Jurkat, Clone E6-1 (cell line): ENCODE measurements around the gene DGKH.

Experiments used
- DNase-seq: peaks from one replicate; pipeline ENCODE4 v3.0.0-alpha.2; 2011; ENCODE audit warnings: low read depth, low spot score
- H3K4me3 ChIP-seq: 2 replicates; pipeline ENCODE4 v1.5.1; 2011; ENCODE audit warnings: mild to moderate bottlenecking, low read length, control low read depth, moderate library complexity

Gene DGKH

DNA sequence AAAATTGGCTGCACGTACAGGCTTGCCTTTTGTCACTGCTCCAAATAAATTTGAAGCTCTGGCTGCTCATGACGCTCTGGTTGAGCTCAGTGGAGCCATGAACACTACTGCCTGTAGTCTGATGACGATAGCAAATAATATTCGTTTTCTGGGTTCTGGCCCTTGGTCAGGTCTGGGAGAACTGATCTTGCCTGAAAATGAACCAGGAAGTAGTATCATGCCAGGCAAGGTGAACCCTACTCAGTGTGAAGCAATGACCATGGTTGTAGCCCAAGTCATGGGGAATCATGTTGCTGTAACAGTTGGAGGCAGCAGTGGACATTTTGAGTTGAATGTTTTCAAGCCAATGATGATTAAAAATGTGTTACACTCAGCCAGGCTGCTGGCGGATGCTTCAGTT is 207.4 kb downstream of the DGKH start:
- no peak for DNase-seq
- H3K4me3 ChIP-seq = no peak overlapping the region

DNA sequence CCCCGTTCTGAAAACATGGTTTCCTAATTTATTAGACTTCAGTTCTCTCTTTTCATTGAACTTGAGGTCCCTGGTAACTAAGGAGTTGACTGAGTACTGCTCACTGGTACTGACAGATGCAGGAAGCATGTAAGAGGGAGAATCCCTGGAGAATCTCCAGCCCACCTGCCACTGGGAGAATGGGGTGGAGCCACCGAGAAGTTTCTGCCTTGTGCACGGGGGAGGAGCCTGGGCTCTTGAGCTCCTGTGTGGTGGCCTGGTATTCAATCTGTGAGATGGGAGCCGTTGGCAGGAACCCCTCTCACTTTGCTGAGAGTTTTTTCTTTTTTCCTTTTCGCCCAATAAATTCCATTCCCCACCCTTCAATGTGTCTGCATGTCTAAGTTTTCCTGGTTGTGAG is 210.3 kb downstream of the DGKH start:
- DNase-seq = no peak
- no peak overlapping the region for H3K4me3 ChIP-seq

DNA sequence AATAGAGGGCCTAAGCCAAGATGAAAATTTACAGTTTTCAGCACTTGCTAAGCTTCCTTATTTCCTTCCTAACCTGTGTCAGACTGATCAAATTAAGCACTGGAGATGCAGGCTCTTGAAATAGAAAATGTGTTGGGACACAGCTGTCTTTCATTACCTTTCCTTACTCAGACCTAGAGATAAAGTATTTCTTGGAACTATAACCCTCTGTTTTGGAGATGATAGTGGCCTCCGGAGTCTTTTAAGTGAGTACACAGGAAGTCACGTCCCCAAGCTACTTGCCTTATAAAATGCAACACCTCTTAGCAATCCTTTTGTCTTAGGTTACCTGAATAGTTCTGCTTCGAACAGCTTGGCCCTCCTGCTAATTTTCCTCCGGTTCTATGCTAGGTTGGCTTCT is 211.1 kb downstream of the DGKH start:
- DNase-seq = no peak
- H3K4me3 ChIP-seq = no peak overlapping the region

DNA sequence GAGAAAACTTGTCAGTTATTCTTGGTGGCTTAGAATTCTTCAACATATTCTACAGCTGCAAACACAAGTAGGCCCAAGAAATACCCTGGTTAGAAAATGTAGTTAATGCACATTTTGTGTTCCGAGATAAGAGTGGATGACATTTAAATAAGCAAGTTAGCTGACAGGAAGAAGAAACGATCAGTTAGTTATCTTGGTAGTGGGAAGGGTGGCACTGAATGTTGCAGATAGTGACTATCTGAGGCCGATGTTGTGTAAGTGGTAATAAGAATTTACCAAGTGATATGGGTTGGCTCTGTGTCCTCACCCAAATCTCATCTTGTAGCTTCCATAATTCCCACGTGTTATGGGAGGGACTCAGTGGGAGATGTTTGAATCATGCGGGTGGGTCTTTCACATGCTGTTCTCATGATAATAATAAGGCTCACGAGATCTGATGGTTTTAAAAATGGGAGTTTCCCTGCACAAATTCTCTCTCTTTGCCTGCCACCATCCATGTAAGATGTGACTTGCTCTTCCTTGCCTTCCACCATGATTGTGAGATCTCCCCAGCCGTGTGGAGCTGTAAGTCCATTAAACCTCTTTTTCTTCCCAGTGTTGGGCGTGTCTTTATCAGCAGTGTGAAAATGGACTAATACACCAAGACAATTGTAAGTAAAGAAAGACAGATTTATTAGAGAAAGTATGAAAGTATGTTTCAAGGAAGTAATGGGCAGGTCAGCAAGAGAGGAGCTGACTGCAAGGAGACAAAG is 212.6 kb downstream of the DGKH start:
- no peak overlapping the region for H3K4me3 ChIP-seq
- DNase-seq = no peak

DNA sequence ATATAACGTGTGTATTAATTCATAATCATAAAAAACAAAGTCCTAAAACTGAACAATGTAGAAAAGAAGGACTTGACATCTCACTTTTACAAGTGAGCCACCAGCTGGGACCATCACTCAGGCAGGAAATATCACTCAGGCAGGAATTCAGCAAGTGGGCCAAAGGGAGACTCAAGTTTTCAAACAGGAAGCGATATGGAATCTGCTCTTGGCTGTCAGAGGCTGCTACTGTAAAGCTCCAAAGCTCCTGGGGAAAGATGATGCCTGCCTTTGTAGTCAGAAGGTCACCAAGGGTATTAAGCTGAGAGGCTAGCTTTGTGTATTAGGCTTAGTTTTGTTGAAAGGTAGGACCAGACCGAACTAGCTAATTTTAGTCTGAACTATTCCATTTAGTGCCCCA is 218.0 kb downstream of the DGKH start:
- H3K4me3 ChIP-seq = no peak overlapping the region
- DNase-seq = no peak

DNA sequence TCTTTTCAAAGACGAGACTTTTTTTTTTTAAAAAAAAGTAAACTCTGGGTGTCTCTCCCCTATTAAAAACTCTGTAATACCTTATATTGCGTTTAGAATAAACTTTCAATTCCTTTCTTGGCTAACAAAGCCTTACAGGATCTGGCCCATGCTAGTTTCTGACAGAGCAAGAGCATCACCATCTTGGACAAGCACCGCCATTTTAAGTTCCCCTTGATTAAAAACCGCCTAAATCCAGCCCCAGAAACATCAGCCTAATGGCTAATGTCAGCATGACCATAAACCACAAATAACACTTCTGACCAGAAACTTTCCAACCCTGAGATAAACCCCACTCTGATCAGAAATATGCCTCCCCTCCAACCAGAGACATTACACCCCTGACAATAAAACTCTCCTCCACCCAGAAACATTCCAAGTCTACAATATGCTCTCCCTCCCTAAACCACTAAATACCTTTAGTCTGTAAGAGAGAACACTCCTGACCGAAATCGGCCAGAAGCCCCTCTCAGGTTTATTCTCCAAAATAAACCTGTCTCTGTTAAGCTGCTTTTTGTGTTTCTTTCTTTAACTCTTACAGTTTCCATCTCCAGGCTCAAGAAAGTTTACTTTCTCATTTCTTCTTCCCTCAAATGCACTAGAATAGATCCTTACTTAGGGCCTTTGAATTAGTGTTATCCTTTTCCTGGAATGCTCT is 221.9 kb downstream of the DGKH start:
- no peak for DNase-seq
- H3K4me3 ChIP-seq = no peak overlapping the region

DNA sequence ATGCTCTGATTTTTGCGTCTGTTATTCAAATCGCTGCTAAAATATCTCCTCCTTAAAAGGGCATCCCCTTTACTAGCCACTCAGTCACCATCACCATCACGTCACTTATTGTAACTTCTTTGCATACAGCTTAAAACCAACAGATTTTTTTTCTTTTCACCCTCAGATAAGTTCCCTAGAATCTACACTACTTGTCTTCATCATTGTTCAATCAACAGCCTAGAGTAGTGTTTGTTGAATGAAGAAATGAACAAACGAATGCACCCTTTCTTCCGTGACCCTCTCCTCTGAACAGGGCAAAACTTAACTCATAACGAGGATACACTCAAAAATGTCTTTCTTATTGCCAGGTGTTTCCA is 222.4 kb downstream of the DGKH start:
- no peak for DNase-seq
- H3K4me3 ChIP-seq = no peak overlapping the region

DNA sequence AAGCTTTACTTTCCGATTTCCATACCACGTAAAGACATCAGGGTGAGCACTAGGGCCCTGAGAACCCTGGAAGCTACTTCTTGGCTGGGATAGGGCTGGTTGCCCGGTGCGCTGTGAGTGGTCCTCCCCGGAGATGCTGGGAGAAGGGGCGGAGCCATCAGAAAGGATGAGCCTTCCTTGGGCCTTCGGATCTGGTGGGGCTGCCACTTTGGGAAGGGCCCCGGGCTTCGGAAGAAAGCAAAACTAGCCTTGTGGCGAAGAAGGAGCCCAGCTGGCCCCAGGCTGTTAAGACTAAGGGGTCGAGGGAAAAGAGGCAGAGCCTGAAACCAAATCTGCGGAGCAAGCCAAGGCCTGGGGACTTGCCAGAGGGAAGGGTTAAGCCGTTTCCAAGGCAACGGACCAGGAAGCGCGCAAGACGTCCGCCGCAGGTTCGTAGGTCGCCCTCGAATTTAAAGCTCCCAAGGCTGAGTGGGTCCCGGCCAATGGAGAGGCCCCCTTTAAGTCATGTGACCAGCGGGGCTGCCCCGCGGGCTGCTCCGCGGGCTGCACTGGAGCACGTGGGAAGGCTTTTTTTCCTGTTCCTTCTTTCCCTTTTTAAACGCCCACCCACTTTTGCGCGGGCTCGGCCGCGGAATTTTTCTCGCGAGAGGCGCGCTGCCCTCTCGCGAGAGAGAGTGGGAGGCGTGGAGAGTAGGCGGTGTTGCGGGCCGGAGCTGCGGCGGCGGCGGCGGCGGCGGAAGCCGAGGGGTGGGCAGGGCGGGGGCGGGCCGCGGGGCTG is 223.1 kb downstream of the DGKH start:
- H3K4me3 ChIP-seq = peak overlapping the region; percentile 72
- DNase-seq = peak; percentile 92

DNA sequence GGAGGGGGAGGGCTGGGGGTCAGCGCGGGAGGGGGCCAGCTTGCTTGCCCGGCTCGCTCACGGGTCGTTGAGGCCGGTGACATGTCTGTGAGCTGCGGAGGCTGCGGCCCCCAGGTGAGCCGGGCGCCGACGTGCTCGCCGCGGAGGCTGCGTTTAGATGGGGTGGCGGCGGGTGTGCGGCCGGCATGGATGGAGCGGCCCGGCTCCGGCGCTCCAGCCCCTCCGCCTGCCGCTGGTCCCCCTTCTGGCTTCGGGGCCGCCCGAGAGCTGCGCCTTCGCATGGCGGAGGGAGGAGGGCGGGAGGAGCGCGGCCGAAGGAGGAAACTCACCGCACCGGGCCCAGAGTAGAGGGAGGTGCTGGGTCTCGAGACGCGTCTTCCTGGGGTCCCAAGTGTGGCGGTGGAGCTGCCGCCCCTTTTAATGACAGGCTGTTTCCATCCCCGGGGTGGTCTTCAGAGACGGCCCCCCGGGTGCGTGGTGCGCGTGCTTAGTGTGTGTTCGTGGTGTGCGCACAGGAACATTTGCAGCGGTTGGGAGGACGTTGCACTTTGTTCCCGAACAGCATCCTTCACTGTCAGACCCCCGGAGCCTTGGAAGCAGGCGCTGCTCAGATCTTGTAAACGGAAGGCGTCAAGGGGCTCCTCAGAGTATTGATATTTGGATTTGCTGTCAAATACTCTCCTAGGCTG is 223.8 kb downstream of the DGKH start, which contains the start of gene AKAP11:
AKAP11 (plus strand) TSS at position 38 of the 689 bp plus-strand sequence. CDS start 14,197 bp downstream, outside the sequence.
- peak within 1 kb of the TSS; percentile 72 for H3K4me3 ChIP-seq
- peak; percentile 40 for DNase-seq

DNA sequence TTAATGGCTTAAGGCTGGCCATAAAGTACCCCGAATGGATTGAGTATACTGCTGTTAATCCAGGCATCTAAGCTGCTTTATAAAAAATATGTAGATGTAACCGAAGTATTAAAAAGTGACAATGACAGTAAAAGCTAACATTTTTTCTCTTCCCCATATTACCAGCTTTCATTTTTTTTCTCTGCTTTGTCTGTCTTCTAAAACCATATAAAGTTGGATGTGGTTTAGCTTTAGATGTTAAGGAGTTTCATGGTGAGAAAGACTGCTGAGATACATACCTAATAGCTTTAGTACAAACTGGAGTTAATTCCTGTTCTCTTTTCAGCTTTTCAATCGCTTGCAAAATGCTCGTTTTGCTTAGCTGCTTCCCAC is 224.3 kb downstream of the DGKH start:
- DNase-seq = peak; percentile 16
- H3K4me3 ChIP-seq = peak overlapping the region; percentile 72

DNA sequence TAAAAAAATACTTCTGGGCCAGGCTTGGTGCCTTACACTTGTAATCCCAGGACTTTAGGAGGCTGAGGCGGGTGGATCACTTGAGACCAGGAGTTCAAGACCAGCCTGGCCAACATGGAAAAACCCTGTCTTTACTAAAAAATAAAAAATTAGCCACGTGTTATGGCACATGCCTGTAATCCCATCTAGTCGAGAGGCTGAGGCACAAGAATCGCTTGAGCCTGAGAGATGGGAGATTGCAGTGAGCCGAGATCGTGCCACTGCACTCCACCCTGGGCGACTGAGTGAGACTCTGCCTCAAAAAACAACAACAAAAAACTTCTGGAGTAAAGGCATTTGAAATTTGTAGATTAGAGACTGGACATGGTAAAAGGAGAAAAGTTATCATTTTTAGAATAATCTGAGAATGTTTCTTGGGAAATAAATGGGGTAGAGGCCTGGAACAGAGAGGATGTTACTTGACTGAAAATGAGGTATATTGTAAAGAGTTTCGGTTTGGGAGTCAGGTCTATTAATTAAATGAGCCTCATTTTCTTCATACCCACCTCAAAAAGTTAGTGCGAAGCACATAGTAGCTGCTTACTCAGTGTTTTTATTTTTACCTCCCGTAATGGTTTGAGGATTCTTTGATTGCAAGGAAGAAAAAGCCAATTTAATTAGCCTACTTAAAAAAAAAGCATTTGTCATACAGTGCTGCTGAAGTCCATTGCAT is 226.1 kb downstream of the DGKH start:
- no peak for DNase-seq
- H3K4me3 ChIP-seq = no peak overlapping the region

DNA sequence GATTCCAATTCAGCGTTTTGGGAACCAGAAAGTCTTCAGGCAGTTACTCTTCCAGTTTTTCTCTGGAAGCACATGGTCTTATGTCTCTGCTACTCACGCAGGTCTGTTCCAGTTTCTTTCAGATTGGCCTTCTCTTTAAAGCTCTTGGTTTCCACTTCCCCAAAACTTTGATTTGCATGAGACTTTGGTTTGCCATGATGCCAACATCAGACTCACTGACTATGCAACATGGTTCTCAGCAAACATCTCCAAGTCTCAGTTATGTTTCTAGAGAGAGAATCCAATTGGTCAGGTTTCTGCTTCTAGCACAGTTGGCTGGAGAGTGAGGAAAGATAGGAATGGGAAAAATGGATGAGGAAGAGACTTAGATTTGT is 226.6 kb downstream of the DGKH start:
- H3K4me3 ChIP-seq = no peak overlapping the region
- DNase-seq = no peak

DNA sequence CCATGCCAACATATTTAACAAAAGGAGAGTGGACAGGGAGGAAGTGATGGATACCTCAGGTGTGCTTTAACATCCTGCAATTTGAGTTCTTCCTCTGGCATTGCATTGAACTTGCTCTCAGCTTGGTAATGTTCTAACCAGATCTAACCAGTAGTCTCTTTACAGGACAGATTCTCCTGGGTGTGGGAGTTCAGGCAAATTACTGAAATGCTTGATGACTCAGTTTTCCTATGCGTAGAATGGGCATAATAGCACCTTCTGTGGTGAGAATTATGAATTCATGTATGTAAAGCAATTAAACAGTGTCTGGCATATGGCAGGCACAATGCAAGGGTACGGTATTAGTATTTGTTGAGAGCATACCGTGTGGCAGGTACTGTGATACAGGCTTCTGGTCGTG is 227.1 kb downstream of the DGKH start:
- no peak for DNase-seq
- H3K4me3 ChIP-seq = no peak overlapping the region

DNA sequence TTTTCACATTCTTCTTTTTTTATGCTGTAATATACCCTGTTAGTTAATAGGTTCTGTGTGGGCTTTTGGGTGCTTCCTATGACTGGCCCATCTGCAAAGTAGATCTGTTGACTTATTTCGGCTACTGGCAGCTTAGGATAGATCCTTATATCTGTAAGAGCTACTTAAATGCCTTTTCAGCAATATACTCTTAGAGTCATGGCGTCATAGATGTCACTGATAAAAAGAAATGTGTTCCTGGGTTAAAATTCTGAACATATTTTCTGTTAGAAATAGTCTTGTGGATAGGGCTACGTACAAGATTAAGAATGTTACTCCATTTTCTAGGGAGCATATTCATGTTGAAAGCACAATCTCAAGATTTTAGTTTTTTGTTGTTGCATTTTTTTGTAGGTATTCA is 228.2 kb downstream of the DGKH start:
- no peak overlapping the region for H3K4me3 ChIP-seq
- no peak for DNase-seq

DNA sequence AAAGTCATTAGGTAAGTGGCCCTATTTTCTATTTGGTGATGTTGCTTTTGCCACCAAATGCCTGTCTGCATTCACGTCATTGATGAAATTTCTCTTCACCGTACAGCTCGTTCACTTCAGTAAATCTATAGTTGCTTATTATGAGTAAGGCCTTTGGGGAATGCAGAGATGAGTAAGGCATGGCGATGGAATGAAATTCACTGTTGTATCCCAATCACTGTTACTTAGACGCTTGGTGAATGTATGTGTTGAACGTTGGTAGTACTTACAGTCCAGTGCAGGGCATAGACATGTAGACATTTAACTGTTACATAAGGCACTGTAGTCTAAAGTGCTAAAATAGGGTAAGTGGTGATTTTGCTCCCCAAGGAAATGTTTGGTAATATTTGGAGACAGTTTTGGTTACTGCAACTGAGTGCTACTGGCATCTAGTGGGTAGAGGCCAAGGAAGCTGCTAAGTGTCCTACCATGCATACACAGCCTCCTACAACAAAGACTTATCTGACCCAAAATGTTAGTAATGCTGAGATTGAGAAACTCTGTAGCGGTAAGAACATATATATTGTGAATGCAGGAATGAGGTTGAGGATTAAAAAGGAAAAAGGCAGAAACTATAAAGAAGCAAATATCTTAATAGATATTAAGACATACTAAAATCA is 229.3 kb downstream of the DGKH start:
- DNase-seq = no peak
- no peak overlapping the region for H3K4me3 ChIP-seq

DNA sequence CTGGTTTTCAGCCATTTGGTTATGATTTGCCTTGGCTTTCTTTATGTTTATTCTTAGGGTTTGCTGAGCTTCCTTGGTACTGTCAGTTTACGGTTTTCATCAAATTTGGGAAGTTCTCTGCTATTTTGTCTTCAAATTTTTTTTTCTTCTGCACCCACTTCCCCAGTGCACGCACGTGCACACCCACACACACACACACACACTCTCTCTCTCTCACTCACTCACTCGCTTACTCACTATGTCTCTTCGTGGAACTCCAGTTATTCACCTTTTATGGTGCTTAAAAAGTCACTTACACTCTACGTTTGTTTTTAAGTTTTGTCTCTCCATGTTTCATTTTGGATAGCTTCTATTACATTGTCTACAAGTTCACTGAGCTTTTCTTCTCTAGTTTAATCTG is 230.6 kb downstream of the DGKH start:
- H3K4me3 ChIP-seq = no peak overlapping the region
- DNase-seq = no peak

DNA sequence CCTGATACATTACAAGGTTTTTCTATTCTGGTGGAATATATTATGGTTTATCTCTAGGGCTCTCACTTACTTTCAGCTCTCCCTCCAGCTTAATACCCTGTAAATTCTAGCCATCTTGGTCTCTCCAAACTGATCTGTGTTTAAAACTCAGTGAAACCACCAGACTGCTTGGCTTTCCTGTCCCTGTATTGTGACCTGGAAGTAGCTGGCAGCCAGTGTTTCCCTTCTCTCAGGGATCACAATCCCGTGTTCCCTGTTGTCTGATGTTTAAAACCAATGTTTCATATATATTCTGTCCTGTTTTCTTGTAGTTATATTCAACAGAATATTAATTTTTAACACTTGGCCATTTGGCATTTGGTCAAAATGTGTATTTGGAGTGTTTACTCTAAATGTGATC is 231.5 kb downstream of the DGKH start:
- no peak for DNase-seq
- no peak overlapping the region for H3K4me3 ChIP-seq

DNA sequence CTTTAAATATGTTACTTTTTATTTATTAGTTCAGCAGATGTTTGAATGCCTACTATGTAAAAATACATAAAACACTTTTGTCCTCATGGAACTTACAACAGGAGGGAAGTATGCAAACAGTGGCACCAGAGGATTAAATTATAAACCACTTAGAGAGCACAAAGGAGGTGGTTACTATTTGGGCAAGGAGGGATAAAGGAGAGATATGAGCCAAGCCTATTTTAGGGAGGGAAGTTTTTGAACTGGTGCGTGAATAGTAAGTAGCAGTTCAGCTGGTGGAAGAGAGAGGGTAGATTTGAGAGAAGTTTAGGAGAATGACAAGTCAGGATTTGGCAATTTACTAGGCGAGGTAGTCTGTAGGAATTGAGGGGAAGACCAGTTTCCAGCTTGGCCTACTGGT is 232.1 kb downstream of the DGKH start:
- no peak for DNase-seq
- H3K4me3 ChIP-seq = no peak overlapping the region

DNA sequence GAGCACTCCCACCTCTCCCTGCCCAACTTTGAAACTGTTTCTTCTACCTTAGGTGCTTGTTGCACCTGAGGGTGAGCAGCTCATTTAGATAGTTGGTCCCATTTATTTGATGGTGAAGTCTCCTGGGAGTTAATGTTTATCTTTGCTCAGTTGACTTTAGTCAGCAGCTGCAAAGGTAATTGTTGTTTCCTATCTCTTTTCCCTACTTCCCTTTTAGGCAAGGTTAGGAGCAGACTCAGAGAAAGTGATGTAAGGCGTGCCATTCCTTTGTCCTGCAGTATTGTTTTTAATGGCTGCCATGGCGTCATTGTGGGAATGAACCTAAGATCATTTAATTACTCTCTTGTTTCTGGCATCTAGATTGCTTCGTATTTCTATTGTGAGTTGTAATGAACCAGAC is 235.1 kb downstream of the DGKH start:
- no peak overlapping the region for H3K4me3 ChIP-seq
- no peak for DNase-seq
